ENCODE data around the gene MTREX. TPM values are rescaled to one million over a fixed set of nuclear protein-coding genes. Genes with fewer than 3 reads are reported as not detected.

MTREX gene
- total RNA-seq, 1 experiment from 2014 or later = 123 TPM

DNA sequence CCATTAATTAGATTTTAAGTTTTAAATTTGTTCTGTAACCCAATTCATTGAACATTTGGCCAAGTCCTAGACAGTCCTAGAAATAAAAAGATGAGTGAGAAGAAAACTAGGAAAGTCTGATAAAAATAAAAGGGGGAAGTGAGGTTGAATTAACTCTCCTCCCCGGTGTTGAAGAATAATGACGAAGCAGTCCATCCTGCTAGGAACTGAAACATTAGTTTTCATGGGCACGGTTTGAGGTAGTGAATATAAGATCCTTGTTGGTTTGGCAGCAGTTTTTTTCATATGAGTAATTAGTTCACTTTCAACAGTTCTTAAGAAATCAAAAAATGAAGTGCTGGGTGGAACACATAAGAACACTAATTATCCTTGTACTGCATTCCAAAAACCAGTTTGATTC lies 103.1 kb downstream of the MTREX start:
- Histone ChIP-seq H2AK5ac (ENCODE audit: insufficient read length, low read length) (no peak overlapping the region), H3K79me1 (ENCODE audit: insufficient read depth, low read depth, low read length, poor library complexity, severe bottlenecking) (no peaks in the 10 kb centered on the region), H4K91ac (ENCODE audit: insufficient read length, low read depth, low read length) (no peak overlapping the region), H4K8ac (replicated peaks; ENCODE audit: insufficient read length, low read depth, low read length) (no peak overlapping the region), H3K18ac (ENCODE audit: insufficient read length, low read depth, low read length) (no peak overlapping the region), H2BK15ac (ENCODE audit: low read depth, low read length) (no peak overlapping the region), H2BK120ac (ENCODE audit: low read depth, low read length, poor library complexity, severe bottlenecking) (no peak overlapping the region), H3K9me3 (ENCODE audit: control insufficient read depth, low read depth, low read length) (no peaks in the 10 kb centered on the region), H3K4me1 (ENCODE audit: insufficient read depth, low read length) (no peaks in the 10 kb centered on the region), H4K5ac (ENCODE audit: insufficient read length, low read depth, low read length) (no peak overlapping the region), H3K56ac (ENCODE audit: insufficient read length, low read depth, low read length) (no peak overlapping the region), H4K20me1 (ENCODE audit: control insufficient read depth, insufficient read depth, insufficient read length) (no peaks in the 10 kb centered on the region), H3K23me2 (ENCODE audit: insufficient read length, low read depth, low read length, poor library complexity, severe bottlenecking) (no peaks in the 10 kb centered on the region), H2AFZ (ENCODE audit: low read length) (no peak overlapping the region), H3K9ac (ENCODE audit: extremely low read depth, insufficient read length, low read length) (no peak overlapping the region), H3K23ac (ENCODE audit: insufficient read length, low read depth, low read length) (no peak overlapping the region), H3K14ac (ENCODE audit: insufficient read depth, low read length) (no peak overlapping the region), H3K4ac (ENCODE audit: low read depth, low read length) (no peak overlapping the region), H3K27ac (ENCODE audit: insufficient read length, low read depth, low read length) (no peak overlapping the region), H2BK20ac (ENCODE audit: low read depth, low read length, poor library complexity, severe bottlenecking) (no peak overlapping the region), H3K79me2 (ENCODE audit: insufficient read depth, low read length) (no peaks in the 10 kb centered on the region), H3T11ph (ENCODE audit: low read length) (no peak overlapping the region), H2BK5ac (ENCODE audit: insufficient read length, low read length) (no peak overlapping the region), H2BK12ac (ENCODE audit: insufficient read length, low read depth, low read length) (no peak overlapping the region), H3K4me2 (ENCODE audit: insufficient read depth, insufficient read length, low read length) (no peak overlapping the region), H3K27me3 (ENCODE audit: insufficient read depth, low read length) (no peaks in the 10 kb centered on the region)
- no CpG with 5 or more reads among the region's 3 CpGs for WGBS (ENCODE audit: extremely low coverage, insufficient read length, low lambda C conversion rate)
- peaks cover 11 to 54% (median 53%) of the 10 kb centered on the region in 3 experiments; a peak in 6 of 7 replicates for H3K36me3 Mint-ChIP-seq (ENCODE audit: insufficient read depth in 1 of 3, low read depth in 3 of 3)
- no peaks in the 10 kb centered on the region for H3K4me1 Mint-ChIP-seq
- H3K9me3 Mint-ChIP-seq = no peaks in the 10 kb centered on the region
- no peaks in the 10 kb centered on the region for H3K27me3 Mint-ChIP-seq (ENCODE audit: low read depth)
- peak overlapping the region in 1 of 3 experiments; percentile 25; a peak in 1 of 7 replicates for H3K27ac Mint-ChIP-seq
- TF ChIP-seq, protein P1, sequence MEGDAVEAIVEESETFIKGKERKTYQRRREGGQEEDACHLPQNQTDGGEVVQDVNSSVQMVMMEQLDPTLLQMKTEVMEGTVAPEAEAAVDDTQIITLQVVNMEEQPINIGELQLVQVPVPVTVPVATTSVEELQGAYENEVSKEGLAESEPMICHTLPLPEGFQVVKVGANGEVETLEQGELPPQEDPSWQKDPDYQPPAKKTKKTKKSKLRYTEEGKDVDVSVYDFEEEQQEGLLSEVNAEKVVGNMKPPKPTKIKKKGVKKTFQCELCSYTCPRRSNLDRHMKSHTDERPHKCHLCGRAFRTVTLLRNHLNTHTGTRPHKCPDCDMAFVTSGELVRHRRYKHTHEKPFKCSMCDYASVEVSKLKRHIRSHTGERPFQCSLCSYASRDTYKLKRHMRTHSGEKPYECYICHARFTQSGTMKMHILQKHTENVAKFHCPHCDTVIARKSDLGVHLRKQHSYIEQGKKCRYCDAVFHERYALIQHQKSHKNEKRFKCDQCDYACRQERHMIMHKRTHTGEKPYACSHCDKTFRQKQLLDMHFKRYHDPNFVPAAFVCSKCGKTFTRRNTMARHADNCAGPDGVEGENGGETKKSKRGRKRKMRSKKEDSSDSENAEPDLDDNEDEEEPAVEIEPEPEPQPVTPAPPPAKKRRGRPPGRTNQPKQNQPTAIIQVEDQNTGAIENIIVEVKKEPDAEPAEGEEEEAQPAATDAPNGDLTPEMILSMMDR (conservative IDR thresholded peaks at IDR 0.05) = no peak
- H3K4me3 Mint-ChIP-seq = no peak overlapping the region
- no peak for DNase-seq
